ENCODE data around the gene ZNF567.

The ZNF567 gene

DNA sequence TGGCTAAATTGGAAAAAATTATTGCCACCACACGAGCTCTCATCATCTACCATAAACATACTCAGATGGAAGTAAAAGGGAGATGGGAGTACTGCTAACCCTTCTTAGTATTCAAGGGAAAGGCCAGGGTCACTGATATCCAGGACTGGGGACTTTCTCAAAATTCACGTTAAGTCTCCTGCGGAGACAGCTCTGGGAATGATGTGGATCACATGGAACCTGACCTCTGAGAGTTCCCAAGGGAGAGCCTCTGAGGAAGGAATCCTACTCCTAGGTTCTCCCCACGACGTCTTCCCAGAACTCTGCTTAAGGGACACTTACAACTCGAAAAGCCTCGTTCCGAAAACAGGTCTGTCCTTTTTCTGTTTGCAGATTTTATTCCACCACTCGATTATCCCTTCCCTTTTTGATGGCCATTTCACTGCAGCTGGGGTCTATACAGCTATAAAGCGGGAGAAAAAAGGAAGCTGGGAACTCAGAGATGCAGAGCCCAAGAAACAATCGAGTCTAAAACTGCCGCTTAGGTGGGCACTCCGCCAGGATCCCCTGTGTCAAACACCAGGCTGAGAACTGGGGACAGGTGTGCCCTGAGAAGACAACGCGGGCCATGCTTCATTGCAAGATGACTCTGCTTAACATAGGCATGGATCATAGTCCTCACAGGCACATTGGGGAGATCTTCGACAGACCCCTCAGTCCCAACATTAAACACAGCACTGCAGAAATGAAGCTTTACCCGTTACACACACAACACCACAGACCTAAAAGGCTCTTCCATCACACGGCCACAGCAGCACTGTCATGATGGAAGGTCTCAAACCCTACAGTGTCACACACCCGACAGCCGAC, 823 bp upstream of the ZNF567 start (continued):
- TF ChIP-seq, protein P1, sequence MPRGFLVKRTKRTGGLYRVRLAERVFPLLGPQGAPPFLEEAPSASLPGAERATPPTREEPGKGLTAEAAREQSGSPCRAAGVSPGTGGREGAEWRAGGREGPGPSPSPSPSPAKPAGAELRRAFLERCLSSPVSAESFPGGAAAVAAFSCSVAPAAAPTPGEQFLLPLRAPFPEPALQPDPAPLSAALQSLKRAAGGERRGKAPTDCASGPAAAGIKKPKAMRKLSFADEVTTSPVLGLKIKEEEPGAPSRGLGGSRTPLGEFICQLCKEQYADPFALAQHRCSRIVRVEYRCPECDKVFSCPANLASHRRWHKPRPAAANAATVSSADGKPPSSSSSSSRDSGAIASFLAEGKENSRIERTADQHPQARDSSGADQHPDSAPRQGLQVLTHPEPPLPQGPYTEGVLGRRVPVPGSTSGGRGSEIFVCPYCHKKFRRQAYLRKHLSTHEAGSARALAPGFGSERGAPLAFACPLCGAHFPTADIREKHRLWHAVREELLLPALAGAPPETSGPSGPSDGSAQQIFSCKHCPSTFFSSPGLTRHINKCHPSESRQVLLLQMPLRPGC (tag by site-specific recombination; IDR thresholded peaks at IDR 0.05): 0 out of 2 replicates have a peak, but pooled peaks have one; percentile 36
- TF ChIP-seq ZNF133 (tag by site-specific recombination; IDR thresholded peaks at IDR 0.05) (0 out of 2 replicates have a peak, but pooled peaks have one; percentile 45), ZNF529 (tag by site-specific recombination; IDR thresholded peaks at IDR 0.05; ENCODE audit: insufficient replicate concordance) (no peak), ZNF423 (tag by site-specific recombination; IDR thresholded peaks at IDR 0.05) (no peak), ZNF610 (tag by site-specific recombination; IDR thresholded peaks at IDR 0.05; ENCODE audit: borderline replicate concordance) (no peak), ZNF214 (tag by site-specific recombination; IDR thresholded peaks at IDR 0.05; ENCODE audit: borderline replicate concordance) (no peak), ZNF548 (tag by site-specific recombination; IDR thresholded peaks at IDR 0.05) (0 out of 2 replicates have a peak, but pooled peaks have one; percentile 9), FEZF1 (tag by site-specific recombination; IDR thresholded peaks at IDR 0.05) (peak; percentile 6; the same call in 1 of the 2 replicates), ZNF175 (tag by site-specific recombination; IDR thresholded peaks at IDR 0.05) (no peak), MZF1 (tag by site-specific recombination; IDR thresholded peaks at IDR 0.05; ENCODE audit: borderline replicate concordance) (peak; percentile 40), ZNF416 (tag by site-specific recombination; IDR thresholded peaks at IDR 0.05) (no peak), ZNF140 (tag by site-specific recombination; IDR thresholded peaks at IDR 0.05) (no peak), KLF8 (tag by site-specific recombination; IDR thresholded peaks at IDR 0.05) (0 out of 2 replicates have a peak, but pooled peaks have one; percentile 12), ZNF530 (tag by site-specific recombination; IDR thresholded peaks at IDR 0.05; ENCODE audit: low read depth) (no peak), ZNF114 (tag by site-specific recombination; IDR thresholded peaks at IDR 0.05) (no peak), ZNF501 (tag by site-specific recombination; IDR thresholded peaks at IDR 0.05) (no peak), SCRT1 (tag by site-specific recombination; IDR thresholded peaks at IDR 0.05; ENCODE audit: borderline replicate concordance) (no peak), PRDM1 (tag by site-specific recombination; IDR thresholded peaks at IDR 0.05) (peak; percentile 83), ZNF560 (tag by site-specific recombination; IDR thresholded peaks at IDR 0.05; ENCODE audit: borderline replicate concordance) (no peak), YY1 (tag by site-specific recombination; IDR thresholded peaks at IDR 0.05) (no peak), ZNF202 (tag by site-specific recombination; IDR thresholded peaks at IDR 0.05; ENCODE audit: borderline replicate concordance) (no peak), ZNF701 (tag by site-specific recombination; IDR thresholded peaks at IDR 0.05) (no peak), ZBTB48 (tag by site-specific recombination; IDR thresholded peaks at IDR 0.05) (peak; percentile 99), ZBTB1 (tag by site-specific recombination; IDR thresholded peaks at IDR 0.05) (no peak)
- TF ChIP-seq, protein P2, sequence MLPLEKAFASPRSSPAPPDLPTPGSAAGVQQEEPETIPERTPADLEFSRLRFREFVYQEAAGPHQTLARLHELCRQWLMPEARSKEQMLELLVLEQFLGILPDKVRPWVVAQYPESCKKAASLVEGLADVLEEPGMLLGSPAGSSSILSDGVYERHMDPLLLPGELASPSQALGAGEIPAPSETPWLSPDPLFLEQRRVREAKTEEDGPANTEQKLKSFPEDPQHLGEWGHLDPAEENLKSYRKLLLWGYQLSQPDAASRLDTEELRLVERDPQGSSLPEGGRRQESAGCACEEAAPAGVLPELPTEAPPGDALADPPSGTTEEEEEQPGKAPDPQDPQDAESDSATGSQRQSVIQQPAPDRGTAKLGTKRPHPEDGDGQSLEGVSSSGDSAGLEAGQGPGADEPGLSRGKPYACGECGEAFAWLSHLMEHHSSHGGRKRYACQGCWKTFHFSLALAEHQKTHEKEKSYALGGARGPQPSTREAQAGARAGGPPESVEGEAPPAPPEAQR (tag by site-specific recombination; IDR thresholded peaks at IDR 0.05): no peak
- TF ChIP-seq, protein P3, sequence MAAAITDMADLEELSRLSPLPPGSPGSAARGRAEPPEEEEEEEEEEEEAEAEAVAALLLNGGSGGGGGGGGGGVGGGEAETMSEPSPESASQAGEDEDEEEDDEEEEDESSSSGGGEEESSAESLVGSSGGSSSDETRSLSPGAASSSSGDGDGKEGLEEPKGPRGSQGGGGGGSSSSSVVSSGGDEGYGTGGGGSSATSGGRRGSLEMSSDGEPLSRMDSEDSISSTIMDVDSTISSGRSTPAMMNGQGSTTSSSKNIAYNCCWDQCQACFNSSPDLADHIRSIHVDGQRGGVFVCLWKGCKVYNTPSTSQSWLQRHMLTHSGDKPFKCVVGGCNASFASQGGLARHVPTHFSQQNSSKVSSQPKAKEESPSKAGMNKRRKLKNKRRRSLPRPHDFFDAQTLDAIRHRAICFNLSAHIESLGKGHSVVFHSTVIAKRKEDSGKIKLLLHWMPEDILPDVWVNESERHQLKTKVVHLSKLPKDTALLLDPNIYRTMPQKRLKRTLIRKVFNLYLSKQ (tag by site-specific recombination; IDR thresholded peaks at IDR 0.05; ENCODE audit: borderline replicate concordance): no peak
- TF ChIP-seq, protein P4, sequence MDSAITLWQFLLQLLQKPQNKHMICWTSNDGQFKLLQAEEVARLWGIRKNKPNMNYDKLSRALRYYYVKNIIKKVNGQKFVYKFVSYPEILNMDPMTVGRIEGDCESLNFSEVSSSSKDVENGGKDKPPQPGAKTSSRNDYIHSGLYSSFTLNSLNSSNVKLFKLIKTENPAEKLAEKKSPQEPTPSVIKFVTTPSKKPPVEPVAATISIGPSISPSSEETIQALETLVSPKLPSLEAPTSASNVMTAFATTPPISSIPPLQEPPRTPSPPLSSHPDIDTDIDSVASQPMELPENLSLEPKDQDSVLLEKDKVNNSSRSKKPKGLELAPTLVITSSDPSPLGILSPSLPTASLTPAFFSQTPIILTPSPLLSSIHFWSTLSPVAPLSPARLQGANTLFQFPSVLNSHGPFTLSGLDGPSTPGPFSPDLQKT (IDR thresholded peaks at IDR 0.05; ENCODE audit: borderline replicate concordance, low read depth, low read length): no peak
- TF ChIP-seq, protein P5, sequence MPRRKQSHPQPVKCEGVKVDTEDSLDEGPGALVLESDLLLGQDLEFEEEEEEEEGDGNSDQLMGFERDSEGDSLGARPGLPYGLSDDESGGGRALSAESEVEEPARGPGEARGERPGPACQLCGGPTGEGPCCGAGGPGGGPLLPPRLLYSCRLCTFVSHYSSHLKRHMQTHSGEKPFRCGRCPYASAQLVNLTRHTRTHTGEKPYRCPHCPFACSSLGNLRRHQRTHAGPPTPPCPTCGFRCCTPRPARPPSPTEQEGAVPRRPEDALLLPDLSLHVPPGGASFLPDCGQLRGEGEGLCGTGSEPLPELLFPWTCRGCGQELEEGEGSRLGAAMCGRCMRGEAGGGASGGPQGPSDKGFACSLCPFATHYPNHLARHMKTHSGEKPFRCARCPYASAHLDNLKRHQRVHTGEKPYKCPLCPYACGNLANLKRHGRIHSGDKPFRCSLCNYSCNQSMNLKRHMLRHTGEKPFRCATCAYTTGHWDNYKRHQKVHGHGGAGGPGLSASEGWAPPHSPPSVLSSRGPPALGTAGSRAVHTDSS (tag by site-specific recombination; IDR thresholded peaks at IDR 0.05): peak; percentile 67
- TF ChIP-seq, protein P6, sequence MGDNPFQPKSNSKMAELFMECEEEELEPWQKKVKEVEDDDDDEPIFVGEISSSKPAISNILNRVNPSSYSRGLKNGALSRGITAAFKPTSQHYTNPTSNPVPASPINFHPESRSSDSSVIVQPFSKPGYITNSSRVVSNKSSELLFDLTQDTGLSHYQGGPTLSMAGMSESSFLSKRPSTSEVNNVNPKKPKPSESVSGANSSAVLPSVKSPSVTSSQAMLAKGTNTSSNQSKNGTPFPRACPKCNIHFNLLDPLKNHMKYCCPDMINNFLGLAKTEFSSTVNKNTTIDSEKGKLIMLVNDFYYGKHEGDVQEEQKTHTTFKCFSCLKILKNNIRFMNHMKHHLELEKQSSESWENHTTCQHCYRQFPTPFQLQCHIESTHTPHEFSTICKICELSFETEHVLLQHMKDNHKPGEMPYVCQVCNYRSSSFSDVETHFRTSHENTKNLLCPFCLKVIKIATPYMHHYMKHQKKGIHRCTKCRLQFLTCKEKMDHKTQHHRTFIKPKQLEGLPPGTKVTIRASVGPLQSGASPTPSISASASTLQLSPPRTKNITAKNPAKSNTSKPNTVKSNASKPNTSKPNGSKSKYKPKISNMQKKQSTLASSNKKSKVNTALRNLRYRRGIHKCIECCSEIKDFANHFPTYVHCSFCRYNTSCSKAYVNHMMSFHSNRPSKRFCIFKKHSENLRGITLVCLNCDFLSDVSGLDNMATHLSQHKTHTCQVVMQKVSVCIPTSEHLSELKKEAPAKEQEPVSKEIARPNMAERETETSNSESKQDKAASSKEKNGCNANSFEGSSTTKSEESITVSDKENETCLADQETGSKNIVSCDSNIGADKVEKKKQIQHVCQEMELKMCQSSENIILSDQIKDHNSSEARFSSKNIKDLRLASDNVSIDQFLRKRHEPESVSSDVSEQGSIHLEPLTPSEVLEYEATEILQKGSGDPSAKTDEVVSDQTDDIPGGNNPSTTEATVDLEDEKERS (tag by site-specific recombination; IDR thresholded peaks at IDR 0.05): peak; percentile 95
